Omental fat pad (tissue), 4 donors: ENCODE measurements around the gene CD248. TPM values are rescaled to one million over a fixed set of nuclear protein-coding genes. Genes with fewer than 3 reads are reported as not detected.
"Not testable (repeated sequence)": the region's sequence is repeated elsewhere in the genome, so short reads cannot be mapped to it uniquely, and the experiment has no call there.

ENCODE experiments used
- ATAC-seq: fragments of 150-250 bp; one replicate; pipeline ENCODE4 v1.9.1; 2016; ENCODE audit warnings: mild to moderate bottlenecking, moderate library complexity; ENCODE audit not compliant: low FRiP score
- DNase-seq: peaks from one replicate; pipeline ENCODE4 v3.0.0-alpha.2; 2019; ENCODE audit warnings: low spot score
- CTCF ChIP-seq, 3 donors: fragments of 450-650 bp; IDR thresholded peaks; one replicate each; pipeline ENCODE4 v1.5.1; 2016 to 2017; ENCODE audit warnings: antibody characterized with exemption in 3 of 3, mild to moderate bottlenecking in 3 of 3, moderate library complexity in 2 of 3
- total RNA-seq, 4 donors: library from RNA; depleted of rRNA; stranded (reverse); fragments of >200 nt; gene quantifications; one replicate each; pipeline ENCODE4 v1.1.0, GENCODE V29; 2016

CD248 gene
- total RNA-seq, 4 donors from 2014 or later: 43.2 to 107 (median 70.7) TPM

GRCh38 chr11:66278363-66279091 is 38.3 kb downstream of the CD248 start:
- no peak for TF ChIP-seq CTCF (IDR thresholded peaks at IDR 0.05)
- no peak for DNase-seq
- ATAC-seq: no peak

GRCh38 chr11:66277471-66278362 is 39.1 kb downstream of the CD248 start, which contains the start of gene CNIH2:
Gene CNIH2 (plus strand): TSS chr11:66278175. CDS start chr11:66278457, 282 bp downstream.
- DNase-seq (no peak), ATAC-seq (no peak)
- TF ChIP-seq CTCF (IDR thresholded peaks at IDR 0.05): no peak

GRCh38 chr11:66277064-66277463 is 39.8 kb downstream of the CD248 start:
- not testable (repeated sequence) for DNase-seq, ATAC-seq

GRCh38 chr11:66276619-66277018 is 40.2 kb downstream of the CD248 start:
- not testable (repeated sequence) for ATAC-seq, DNase-seq

GRCh38 chr11:66275984-66276612 is 40.7 kb downstream of the CD248 start:
- DNase-seq: no peak

GRCh38 chr11:66275396-66275795 is 41.4 kb downstream of the CD248 start:
- no peak for DNase-seq
- TF ChIP-seq CTCF (IDR thresholded peaks at IDR 0.05): no peak
- ATAC-seq: no peak

More at GRCh38 chr11:66275984-66276612, 40.7 kb downstream of the CD248 start:
- no peak for TF ChIP-seq CTCF (IDR thresholded peaks at IDR 0.05)
- ATAC-seq: no peak

- no peak for DNase-seq
- no peak for ATAC-seq
- no peak for TF ChIP-seq CTCF (IDR thresholded peaks at IDR 0.05)
These were observed 42.6 kb downstream of the CD248 start for GRCh38 chr11:66274219-66274618.
